GM12878 (cell line): Measurements from ENCODE around the gene ST6GALNAC3. TPM values are rescaled to one million over a fixed set of nuclear protein-coding genes. Genes with fewer than 3 reads are reported as not detected.
A peak's percentile ranks its signal among the peaks of the same experiment; 100 is the strongest.

Experiments used
- ATAC-seq: fragments of 200-7000 bp; cut with Tn5 transposase; 3 replicates; pipeline ENCODE4 v1.9.1; 2020; ENCODE audit warnings: mild to moderate bottlenecking, moderate library complexity
- BruUV-seq: library from RNA; stranded (reverse); fragments of 400-500 nt; replicated peaks from 2 replicates; lab custom pipeline; 2021; lab: Mats Ljungman, UMichigan
- CTCF ChIA-PET: fragments of 300-600 bp; sonication (Branson Sonifier 250); formaldehyde crosslinking; extraction: SDS; loops from one replicate; lab custom pipeline; 2021; ENCODE audit warnings: inconsistent platforms; lab: Yijun Ruan, JAX
- POLR2A ChIA-PET: fragments of 350-600 bp; formaldehyde crosslinking; extraction: SDS; loops from one replicate; lab custom pipeline; 2021; ENCODE audit warnings: inconsistent platforms; lab: Charles Lee
- RAD21 ChIA-PET: fragments of 300-600 bp; sonication (Branson Sonifier 250); formaldehyde crosslinking; loops from one replicate; lab custom pipeline; 2023; ENCODE audit warnings: antibody characterized with exemption; ENCODE audit not compliant: unreplicated experiment; lab: Charles Lee
- SMC1A ChIA-PET: fragments of 300-600 bp; sonication (Branson Sonifier 250); formaldehyde crosslinking; loops from one replicate; lab custom pipeline; 2023; ENCODE audit not compliant: unreplicated experiment, uncharacterized antibody; lab: Charles Lee
- DNase-seq: peaks from one replicate; pipeline ENCODE4 v3.0.0-alpha.2; 2011; ENCODE audit warnings: low read depth, low spot score
- FAIRE-seq: peaks from 3 replicates; lab custom pipeline; 2011; peaks lifted over from hg19 to GRCh38; lab: Jason Lieb, UNC
- H2AFZ ChIP-seq: 2 replicates; pipeline ENCODE4 v1.6.0; 2011; ENCODE audit warnings: low read depth, low read length, control low read depth; ENCODE audit not compliant: control insufficient read depth
- H3K27ac ChIP-seq: 2 replicates; pipeline ENCODE4 v1.5.1; 2011; ENCODE audit warnings: control low read depth; ENCODE audit not compliant: control insufficient read depth, insufficient read depth
- H3K27me3 ChIP-seq, 2 experiments: replicated peaks in 1 of 2; 2 replicates each; pipeline versions ENCODE4 v1.6.0 to v1.6.1; 2011; ENCODE audit warnings: low read length in 1 of 2; ENCODE audit not compliant: control insufficient read depth in 2 of 2, insufficient read depth in 2 of 2
- H3K36me3 ChIP-seq, 2 experiments: 2 replicates each; pipeline ENCODE4 v1.5.1; 2011; ENCODE audit warnings: low read length in 1 of 2; ENCODE audit not compliant: control insufficient read depth in 2 of 2, insufficient read depth in 2 of 2
- H3K4me1 ChIP-seq: 2 replicates; pipeline ENCODE4 v1.6.1; 2011; ENCODE audit warnings: mild to moderate bottlenecking, low read length, moderate library complexity, mixed read lengths; ENCODE audit not compliant: control insufficient read depth, insufficient read depth
- H3K4me2 ChIP-seq: 2 replicates; pipeline ENCODE4 v1.6.0; 2011; ENCODE audit warnings: control low read depth; ENCODE audit not compliant: control insufficient read depth, insufficient read depth
- H3K4me3 ChIP-seq: fragments of 200-600 bp; sonication (generic); 2 replicates; pipeline ENCODE4 v1.5.1; 2016
- H3K79me2 ChIP-seq: 2 replicates; pipeline ENCODE4 v1.6.0; 2011; ENCODE audit warnings: low read length; ENCODE audit not compliant: control insufficient read depth, insufficient read depth
- H3K9ac ChIP-seq: 2 replicates; pipeline ENCODE4 v1.8.0; 2011; ENCODE audit warnings: low read length, control low read depth, mixed read lengths; ENCODE audit not compliant: control insufficient read depth, insufficient read depth
- H3K9me3 ChIP-seq: replicated peaks from 3 replicates; pipeline ENCODE4 v1.5.1; 2011; ENCODE audit warnings: mild to moderate bottlenecking, low read length; ENCODE audit not compliant: control insufficient read depth, insufficient read depth
- H4K20me1 ChIP-seq: 2 replicates; pipeline ENCODE4 v1.6.0; 2011; ENCODE audit not compliant: control insufficient read depth, insufficient read depth
- CBX5 ChIP-seq: sonication (generic); IDR thresholded peaks from 2 replicates; pipeline ENCODE4 v1.6.1; 2016; ENCODE audit warnings: low read depth, moderate library complexity, mild to moderate bottlenecking, inconsistent platforms
- CREB1 ChIP-seq: IDR thresholded peaks from 2 replicates; pipeline ENCODE4 v1.6.1; 2012; ENCODE audit warnings: low read depth, mild to moderate bottlenecking, inconsistent platforms
- CREM ChIP-seq: IDR thresholded peaks from 2 replicates; pipeline ENCODE4 v1.6.1; 2014; ENCODE audit warnings: antibody characterized with exemption, low read depth
- DPF2 ChIP-seq: fragments of 450-650 bp; IDR thresholded peaks from 2 replicates; pipeline ENCODE4 v1.6.1; 2017; ENCODE audit warnings: mild to moderate bottlenecking
- ESRRA ChIP-seq: IDR thresholded peaks from 2 replicates; pipeline ENCODE4 v1.6.1; 2012; ENCODE audit warnings: mild to moderate bottlenecking, low read length, improper control_type of control experiment
- JUNB ChIP-seq: IDR thresholded peaks from 2 replicates; pipeline ENCODE4 v1.6.1; 2016; ENCODE audit warnings: antibody characterized with exemption, mild to moderate bottlenecking
- MEF2A ChIP-seq: IDR thresholded peaks from 2 replicates; pipeline ENCODE4 v1.6.1; 2011; ENCODE audit warnings: low read depth, mild to moderate bottlenecking, low read length, moderate library complexity; ENCODE audit not compliant: insufficient read depth
- NR2C1 ChIP-seq: fragments of 450-650 bp; IDR thresholded peaks from 2 replicates; pipeline ENCODE4 v1.6.1; 2017; ENCODE audit warnings: antibody characterized with exemption, mild to moderate bottlenecking, moderate library complexity
- SIX5 ChIP-seq: IDR thresholded peaks from 2 replicates; pipeline ENCODE4 v1.6.1; 2011; ENCODE audit warnings: mild to moderate bottlenecking, low read depth, low read length, moderate library complexity; ENCODE audit not compliant: severe bottlenecking
- SREBF2 ChIP-seq: IDR thresholded peaks from 2 replicates; pipeline ENCODE4 v1.6.1; 2012; ENCODE audit warnings: mild to moderate bottlenecking, low read length
- ZNF687 ChIP-seq: fragments of 450-650 bp; IDR thresholded peaks from 2 replicates; pipeline ENCODE4 v1.6.1; 2017; ENCODE audit warnings: mild to moderate bottlenecking, moderate library complexity
- WGBS: methylation state at CpG from one replicate; pipeline ENCODE4 v1.1.6; 2016; ENCODE audit warnings: low lambda C conversion rate; ENCODE audit not compliant: insufficient replicate concordance, insufficient coverage; ENCODE audit errors: missing lambda C conversion rate; 5-methylcytosine and 5-hydroxymethylcytosine counted together
- in situ Hi-C: fragments of 300-500 bp; cut with MboI; formaldehyde crosslinking; loops from 9 replicates; pipeline ENCODE4 v1.14.3; 2018; ENCODE audit warnings: mixed read lengths
- intact Hi-C: fragments of 100-400 bp; cut with micrococcal nuclease; formaldehyde crosslinking; loops from one replicate; pipeline ENCODE4 v1.14.2; 2022; ENCODE audit not compliant: unreplicated experiment
- polyA plus RNA-seq, 11 experiments: library from polyadenylated mRNA; depleted of rRNA in 4 of 11; unstranded in 6 of 11; stranded (reverse) in 5 of 11; fragments of >200 nt; fragmentation: Nextera tagmentation in 4 of 11; fragmentation: Illumina TruSeq in 1 of 11; extraction: Ambion mirVana in 4 of 11; extraction: Trizol in 1 of 11; gene quantifications; 1 replicate in 1 of 11; 2 replicates in 10 of 11; pipeline versions ENCODE4 v1.2.1 to v1.2.3, GENCODE V29; 2011 to 2016; ENCODE audit warnings: inconsistent platforms in 2 of 11, missing spikeins in 2 of 11, low read depth in 1 of 11
- total RNA-seq, 4 experiments: library from RNA; depleted of rRNA in 3 of 4; stranded (reverse); fragments of >200 nt in 3 of 4; fragmentation: Illumina TruSeq in 1 of 4; extraction: Trizol in 1 of 4; gene quantifications; 2 replicates each; pipeline versions ENCODE4 v1.2.1 to v1.2.3, GENCODE V29; 2013 to 2021

ST6GALNAC3 gene
- total and polyA plus RNA-seq, 10 of the 15 experiments (the other 5 are each of a cell fraction or from before 2014, with no cell fraction given): 0.04 to 0.68 (median 0.18) TPM; not detected in 3

- TF ChIP-seq ZNF687 (no peak), ESRRA (peak; percentile 100), CREM (no peak), DPF2 (0 out of 2 replicates have a peak, but pooled peaks have one; percentile 43)
- TF ChIP-seq, all 136 proteins: peak for 16
Observed at GRCh38 chr1:76294482-76295194, 220.1 kb downstream of the ST6GALNAC3 start (continued).

- ChIA-PET POLR2A (no interaction called here), CTCF (no interaction called here), SMC1A (no interaction called here), RAD21 (no interaction called here)
- Histone ChIP-seq H2AFZ (no peak overlapping the region), H3K4me3 (no peak overlapping the region), H3K27ac (no peak overlapping the region), H3K36me3 (no peaks in the 10 kb centered on the region), H3K4me2 (no peak overlapping the region), H4K20me1 (no peaks in the 10 kb centered on the region), H3K9ac (no peak overlapping the region), H3K4me1 (no peaks in the 10 kb centered on the region), H3K79me2 (no peaks in the 10 kb centered on the region), H3K27me3 (no peaks in the 10 kb centered on the region), H3K9me3 (no peaks in the 10 kb centered on the region)
- DNase-seq: no peak
- no peak for FAIRE-seq
- BruUV-seq: no TSS peak
- intact Hi-C loops: loop anchor here (2.0 kb wide), 1 partner anchor 20 kb away; no protein-coding TSS in a partner anchor
- no peak for ATAC-seq
- TF ChIP-seq CBX5 (no peak), NR2C1 (no peak), SIX5 (no peak), CREB1 (no peak), JUNB (no peak), MEF2A (no peak), SREBF2 (no peak)
- in situ Hi-C loops: no loop called here
- WGBS: 20% methylated on average over 4 of the region's 4 CpGs
Observed at GRCh38 chr1:76298399-76298798, 223.9 kb downstream of the ST6GALNAC3 start.
